Hepatocyte (in vitro differentiated cells): ENCODE data around the gene PRSS33. TPM values are rescaled to one million over a fixed set of nuclear protein-coding genes. Genes with fewer than 3 reads are reported as not detected.
A peak's percentile ranks its signal among the peaks of the same experiment; 100 is the strongest.

ENCODE experiments used
- DNase-seq: peaks from one replicate; pipeline ENCODE4 v3.0.0-alpha.2; 2016; ENCODE audit warnings: low spot score
- H2AFZ ChIP-seq: fragments of 200-600 bp; sonication (generic); 2 replicates; pipeline ENCODE4 v1.6.0; 2016; ENCODE audit warnings: antibody characterized with exemption, mild to moderate bottlenecking
- H3K27ac ChIP-seq: fragments of 200-600 bp; sonication (generic); 2 replicates; pipeline ENCODE4 v1.5.1; 2016; ENCODE audit warnings: mild to moderate bottlenecking
- H3K27me3 ChIP-seq: fragments of 200-600 bp; sonication (generic); 2 replicates; pipeline ENCODE4 v1.6.1; 2016
- H3K36me3 ChIP-seq: fragments of 200-600 bp; sonication (generic); replicated peaks from 2 replicates; pipeline ENCODE4 v1.5.1; 2016; ENCODE audit warnings: low read depth; ENCODE audit not compliant: insufficient read depth
- H3K4me1 ChIP-seq: fragments of 200-600 bp; sonication (generic); 2 replicates; pipeline ENCODE4 v1.5.1; 2016; ENCODE audit warnings: mild to moderate bottlenecking, moderate library complexity; ENCODE audit not compliant: insufficient read depth
- H3K4me2 ChIP-seq: fragments of 200-600 bp; sonication (generic); 2 replicates; pipeline ENCODE4 v1.6.0; 2016
- H3K4me3 ChIP-seq: fragments of 200-600 bp; sonication (generic); 2 replicates; pipeline ENCODE4 v1.5.1; 2016; ENCODE audit warnings: mild to moderate bottlenecking
- H3K79me2 ChIP-seq: fragments of 200-600 bp; sonication (generic); 2 replicates; pipeline ENCODE4 v1.6.0; 2017; ENCODE audit warnings: mild to moderate bottlenecking
- H3K9me2 ChIP-seq: fragments of 200-600 bp; sonication (generic); replicated peaks from 2 replicates; pipeline ENCODE4 v1.6.0; 2017; ENCODE audit warnings: mild to moderate bottlenecking; ENCODE audit not compliant: insufficient read depth
- H3K9me3 ChIP-seq: fragments of 200-600 bp; sonication (generic); 2 replicates; pipeline ENCODE4 v1.5.1; 2016; ENCODE audit warnings: low read depth, mild to moderate bottlenecking
- H4K20me1 ChIP-seq: fragments of 200-600 bp; sonication (generic); 2 replicates; pipeline ENCODE4 v1.6.0; 2016; ENCODE audit warnings: mild to moderate bottlenecking; ENCODE audit not compliant: insufficient read depth, poor library complexity, severe bottlenecking
- EZH2 ChIP-seq: fragments of 200-600 bp; sonication (generic); IDR thresholded peaks from 2 replicates; pipeline ENCODE4 v1.6.1; 2016; ENCODE audit warnings: antibody characterized with exemption, mild to moderate bottlenecking, borderline replicate concordance
- EZH2phosphoT487 ChIP-seq: fragments of 200-600 bp; sonication (generic); IDR thresholded peaks from one replicate; pipeline ENCODE4 v1.6.1; 2018; ENCODE audit warnings: antibody characterized with exemption, mild to moderate bottlenecking, low read depth, moderate library complexity; ENCODE audit not compliant: unreplicated experiment, severe bottlenecking
- WGBS: methylation state at CpG from one replicate; pipeline ENCODE4 v1.1.6; 2016; ENCODE audit warnings: low lambda C conversion rate; ENCODE audit errors: missing lambda C conversion rate; 5-methylcytosine and 5-hydroxymethylcytosine counted together
- polyA plus RNA-seq: library from polyadenylated mRNA; unstranded; fragments of >200 nt; fragmentation: Nextera tagmentation; extraction: Ambion mirVana; gene quantifications from 2 replicates; pipeline ENCODE4 v1.2.1, GENCODE V29; 2016
- total RNA-seq: library from RNA; depleted of rRNA; stranded (reverse); fragments of >200 nt; gene quantifications from 2 replicates; pipeline ENCODE4 v1.2.3, GENCODE V29; 2014
- TF ChIP-seq, protein P1 (sequence below): fragments of 200-600 bp; sonication (generic); IDR thresholded peaks from 2 replicates; pipeline ENCODE4 v1.5.1; 2016; ENCODE audit warnings: antibody characterized with exemption, mild to moderate bottlenecking; ENCODE audit not compliant: poor library complexity

PRSS33 gene
- total and polyA plus RNA-seq, 2 experiments from 2014 or later, result not detected

DNA sequence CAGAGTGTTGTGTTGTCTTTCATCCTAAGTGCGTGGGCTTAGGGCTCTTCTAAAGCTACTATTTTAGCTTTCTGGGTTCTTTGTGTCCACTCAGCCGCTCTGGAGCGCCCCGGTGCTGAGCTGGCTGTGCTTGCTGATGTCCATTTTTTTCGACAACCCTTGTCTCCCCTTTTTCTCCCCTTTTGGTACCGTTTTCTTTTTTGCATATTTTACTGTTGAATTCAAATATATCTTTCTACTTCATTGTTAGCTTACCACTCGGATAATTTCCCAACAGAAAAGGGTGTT, 33.7 kb downstream of the PRSS33 start:
- Histone ChIP-seq H4K20me1 (peaks cover 58% of the 10 kb centered on the region), H3K4me2 (peak overlapping the region; percentile 95), H3K36me3 (peaks cover under 1% of the 10 kb centered on the region), H3K9me2 (no peaks in the 10 kb centered on the region), H3K4me3 (peak overlapping the region; percentile 52), H3K79me2 (peaks cover 73% of the 10 kb centered on the region), H3K27ac (peak overlapping the region; percentile 98), H2AFZ (no peak overlapping the region), H3K4me1 (peaks cover 29% of the 10 kb centered on the region), H3K27me3 (no peaks in the 10 kb centered on the region), H3K9me3 (no peaks in the 10 kb centered on the region)
- TF ChIP-seq, protein P1, sequence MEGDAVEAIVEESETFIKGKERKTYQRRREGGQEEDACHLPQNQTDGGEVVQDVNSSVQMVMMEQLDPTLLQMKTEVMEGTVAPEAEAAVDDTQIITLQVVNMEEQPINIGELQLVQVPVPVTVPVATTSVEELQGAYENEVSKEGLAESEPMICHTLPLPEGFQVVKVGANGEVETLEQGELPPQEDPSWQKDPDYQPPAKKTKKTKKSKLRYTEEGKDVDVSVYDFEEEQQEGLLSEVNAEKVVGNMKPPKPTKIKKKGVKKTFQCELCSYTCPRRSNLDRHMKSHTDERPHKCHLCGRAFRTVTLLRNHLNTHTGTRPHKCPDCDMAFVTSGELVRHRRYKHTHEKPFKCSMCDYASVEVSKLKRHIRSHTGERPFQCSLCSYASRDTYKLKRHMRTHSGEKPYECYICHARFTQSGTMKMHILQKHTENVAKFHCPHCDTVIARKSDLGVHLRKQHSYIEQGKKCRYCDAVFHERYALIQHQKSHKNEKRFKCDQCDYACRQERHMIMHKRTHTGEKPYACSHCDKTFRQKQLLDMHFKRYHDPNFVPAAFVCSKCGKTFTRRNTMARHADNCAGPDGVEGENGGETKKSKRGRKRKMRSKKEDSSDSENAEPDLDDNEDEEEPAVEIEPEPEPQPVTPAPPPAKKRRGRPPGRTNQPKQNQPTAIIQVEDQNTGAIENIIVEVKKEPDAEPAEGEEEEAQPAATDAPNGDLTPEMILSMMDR, result no peak
- TF ChIP-seq EZH2, result no peak
- no peak for TF ChIP-seq EZH2phosphoT487
- 2% methylated on average over 7 of the region's 7 CpGs for WGBS
- no peak for DNase-seq

DNA sequence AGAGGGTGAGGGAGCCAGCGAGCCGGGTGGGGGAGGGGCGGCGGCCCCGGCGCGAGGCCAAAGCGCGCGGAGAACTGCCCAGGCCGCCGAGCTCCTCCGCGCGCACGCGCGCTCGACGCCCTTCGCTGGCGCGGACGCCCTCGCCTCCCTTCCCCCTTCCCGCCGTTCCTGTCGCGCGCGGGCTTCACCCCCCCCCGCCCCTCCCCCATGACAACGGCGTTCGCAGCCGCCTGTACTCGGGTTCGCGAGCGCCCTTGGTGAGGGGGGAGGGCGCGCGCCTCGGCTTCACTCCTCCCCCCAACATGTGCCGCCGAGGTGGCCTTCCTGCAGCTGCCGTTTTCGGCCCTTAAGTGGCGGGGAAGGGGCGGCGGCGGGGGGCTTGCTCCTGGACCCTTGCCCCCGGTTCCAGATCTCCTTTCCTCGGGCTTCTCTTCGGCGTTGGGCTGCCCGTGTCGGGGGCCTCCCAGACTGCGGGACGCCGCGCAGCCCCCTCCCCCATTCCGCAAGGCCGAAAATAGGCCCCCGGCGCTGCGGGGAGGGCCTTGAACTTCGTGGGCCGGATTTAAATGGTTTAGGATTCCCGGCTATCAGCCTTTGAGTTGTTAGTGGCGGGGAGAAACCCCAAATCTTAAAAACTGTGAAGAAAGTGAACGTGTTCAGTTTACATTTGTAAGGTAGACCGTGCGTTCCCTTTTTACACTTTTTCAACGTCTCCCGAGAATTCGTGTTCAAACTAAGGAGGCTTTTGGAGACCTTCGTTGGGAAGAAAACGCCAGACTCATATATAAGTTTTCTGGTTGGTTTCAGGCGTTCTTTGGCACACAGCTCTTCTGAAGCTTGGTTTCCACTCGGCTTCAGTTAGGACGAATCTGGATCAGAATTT, 34.3 kb downstream of the PRSS33 start:
- no peak overlapping the region for H2AFZ ChIP-seq
- peaks cover 68% of the 10 kb centered on the region for H3K79me2 ChIP-seq
- no peaks in the 10 kb centered on the region for H3K9me3 ChIP-seq
- no peaks in the 10 kb centered on the region for H3K36me3 ChIP-seq
- H3K27ac ChIP-seq, result peak overlapping the region; percentile 98
- no peaks in the 10 kb centered on the region for H3K9me2 ChIP-seq
- peak overlapping the region; percentile 52 for H3K4me3 ChIP-seq
- peaks cover 29% of the 10 kb centered on the region for H3K4me1 ChIP-seq
- DNase-seq, result peak; percentile 94
- no peaks in the 10 kb centered on the region for H3K27me3 ChIP-seq
- H4K20me1 ChIP-seq, result peaks cover 52% of the 10 kb centered on the region
- no peak for TF ChIP-seq EZH2
- TF ChIP-seq, protein P1, result no peak
- TF ChIP-seq EZH2phosphoT487, result no peak
- H3K4me2 ChIP-seq, result peak overlapping the region; percentile 95
- WGBS, result 2% methylated on average over 24 of the region's 82 CpGs

DNA sequence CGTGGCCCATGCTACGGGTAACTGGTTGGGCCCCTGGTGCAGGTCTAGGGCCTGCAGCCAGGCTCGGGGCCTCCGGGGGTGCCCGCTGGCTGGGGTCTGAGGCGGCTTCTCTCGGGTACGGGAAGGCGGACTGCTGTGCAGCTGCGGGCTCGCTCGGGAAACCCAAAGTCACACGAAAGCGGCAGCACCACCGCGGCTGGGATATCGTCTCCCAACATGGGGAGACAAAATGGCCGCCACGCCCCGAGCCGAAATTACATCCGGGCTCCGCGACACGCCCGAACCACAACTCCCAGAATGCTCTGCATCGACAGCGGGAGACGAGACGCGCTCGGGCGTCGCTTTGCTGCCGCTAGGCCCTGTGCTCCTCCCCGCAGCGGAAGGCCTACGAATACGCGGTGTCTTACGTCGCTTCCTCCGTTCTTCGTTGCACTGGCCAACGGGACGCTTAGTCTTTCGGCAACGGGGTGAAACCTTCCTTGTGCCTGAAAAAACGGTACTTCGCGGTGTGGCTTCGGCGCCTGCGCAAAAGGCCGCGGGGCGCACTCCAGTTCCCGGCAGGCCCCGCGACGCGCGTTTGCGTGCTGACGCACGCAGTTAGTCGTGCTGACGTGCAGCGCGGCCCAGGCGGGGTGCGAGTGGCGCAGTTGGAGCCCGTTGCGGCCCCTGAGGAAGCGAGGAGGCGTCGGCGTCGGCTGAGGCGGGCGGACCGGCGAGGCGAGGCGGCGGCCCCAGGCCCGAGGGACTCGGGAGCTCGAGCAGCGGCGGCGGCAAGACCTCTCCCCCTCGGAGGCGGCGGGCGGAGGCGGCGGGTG, 35.1 kb downstream of the PRSS33 start, which contains the start of gene SRRM2:
SRRM2 (plus strand) TSS at position 604 of the 815 bp plus-strand sequence. CDS start 3,727 bp downstream, outside the sequence.
- Histone ChIP-seq H3K4me2 (peak within 1 kb of the TSS; percentile 95), H3K4me3 (peak within 1 kb of the TSS; percentile 52), H4K20me1 (peaks cover 44% of the 10 kb centered on the region), H3K4me1 (peaks cover 29% of the 10 kb centered on the region), H3K36me3 (no peaks in the 10 kb centered on the region), H3K9me3 (no peaks in the 10 kb centered on the region), H3K79me2 (peaks cover 59% of the 10 kb centered on the region), H3K9me2 (no peaks in the 10 kb centered on the region), H3K27me3 (no peaks in the 10 kb centered on the region), H2AFZ (peak within 1 kb of the TSS; percentile 67), H3K27ac (peak within 1 kb of the TSS; percentile 98)
- peak; percentile 98 for DNase-seq
- TF ChIP-seq EZH2phosphoT487, result no peak
- TF ChIP-seq, protein P1, result no peak
- TF ChIP-seq EZH2, result no peak
- WGBS, result 1% methylated on average over 89 of the region's 99 CpGs
